DMS79 (cell line): ENCODE measurements around the gene LCORL.
"Not testable (repeated sequence)": the region's sequence is repeated elsewhere in the genome, so short reads cannot be mapped to it uniquely, and the experiment has no call there.

ENCODE experiments used
- DNase-seq: peaks from one replicate; lab custom pipeline; 2025; lab: John Stamatoyannopoulos, UW

The LCORL gene

GRCh38 chr4:18021720-18022571, at the start of gene LCORL:
TSS of gene LCORL (minus strand) at chr4:18021755. CDS start at chr4:18021751, 4 bp downstream.
- DNase-seq: peak; percentile 84

GRCh38 chr4:18069810-18070209, 48.3 kb upstream of the LCORL start:
- DNase-seq: no peak

- no peak for DNase-seq
Observed at GRCh38 chr4:18067031-18067430, 45.5 kb upstream of the LCORL start.

GRCh38 chr4:18063079-18063478, 41.5 kb upstream of the LCORL start:
- DNase-seq: no peak

- DNase-seq: no peak
Observed at GRCh38 chr4:18057821-18058533, 36.4 kb upstream of the LCORL start.

- no peak for DNase-seq
Observed at GRCh38 chr4:18056030-18056429, 34.5 kb upstream of the LCORL start.

GRCh38 chr4:18052158-18052557, 30.6 kb upstream of the LCORL start:
- no peak for DNase-seq

- DNase-seq: no peak
Observed at GRCh38 chr4:18051281-18051680, 29.7 kb upstream of the LCORL start.

- no peak for DNase-seq
Observed at GRCh38 chr4:18050448-18050847, 28.9 kb upstream of the LCORL start.

- no peak for DNase-seq
Observed at GRCh38 chr4:18049446-18049845, 27.9 kb upstream of the LCORL start.

- no peak for DNase-seq
Observed at GRCh38 chr4:18042754-18043153, 21.2 kb upstream of the LCORL start.

GRCh38 chr4:18042012-18042411, 20.5 kb upstream of the LCORL start:
- no peak for DNase-seq

GRCh38 chr4:18041114-18041513, 19.6 kb upstream of the LCORL start:
- no peak for DNase-seq

GRCh38 chr4:18039113-18039512, 17.6 kb upstream of the LCORL start:
- DNase-seq: no peak

GRCh38 chr4:18036369-18036768, 14.8 kb upstream of the LCORL start:
- DNase-seq: not testable (repeated sequence)

GRCh38 chr4:18034099-18034498, 12.5 kb upstream of the LCORL start:
- DNase-seq: no peak

GRCh38 chr4:18033111-18034085, 11.8 kb upstream of the LCORL start:
- no peak for DNase-seq

- DNase-seq: no peak
Observed at GRCh38 chr4:18025288-18025687, 3.7 kb upstream of the LCORL start.

GRCh38 chr4:18022572-18023050, 1.1 kb upstream of the LCORL start:
- no peak for DNase-seq

- no peak for DNase-seq
Observed at GRCh38 chr4:18021470-18021719, 160 bp downstream of the LCORL start.

- DNase-seq: peak; percentile 19
Observed at GRCh38 chr4:18020671-18021469, 685 bp downstream of the LCORL start.
